NCI-H526 treated with DMSO at 0.1 percent for 48 hours (cell line): Measurements from ENCODE around the gene NECAB3.
"Not testable (repeated sequence)": the region's sequence is repeated elsewhere in the genome, so short reads cannot be mapped to it uniquely, and the experiment has no call there.

ENCODE experiments used
- DNase-seq: peaks from one replicate; lab custom pipeline; 2025; lab: John Stamatoyannopoulos, UW

NECAB3 gene

DNA sequence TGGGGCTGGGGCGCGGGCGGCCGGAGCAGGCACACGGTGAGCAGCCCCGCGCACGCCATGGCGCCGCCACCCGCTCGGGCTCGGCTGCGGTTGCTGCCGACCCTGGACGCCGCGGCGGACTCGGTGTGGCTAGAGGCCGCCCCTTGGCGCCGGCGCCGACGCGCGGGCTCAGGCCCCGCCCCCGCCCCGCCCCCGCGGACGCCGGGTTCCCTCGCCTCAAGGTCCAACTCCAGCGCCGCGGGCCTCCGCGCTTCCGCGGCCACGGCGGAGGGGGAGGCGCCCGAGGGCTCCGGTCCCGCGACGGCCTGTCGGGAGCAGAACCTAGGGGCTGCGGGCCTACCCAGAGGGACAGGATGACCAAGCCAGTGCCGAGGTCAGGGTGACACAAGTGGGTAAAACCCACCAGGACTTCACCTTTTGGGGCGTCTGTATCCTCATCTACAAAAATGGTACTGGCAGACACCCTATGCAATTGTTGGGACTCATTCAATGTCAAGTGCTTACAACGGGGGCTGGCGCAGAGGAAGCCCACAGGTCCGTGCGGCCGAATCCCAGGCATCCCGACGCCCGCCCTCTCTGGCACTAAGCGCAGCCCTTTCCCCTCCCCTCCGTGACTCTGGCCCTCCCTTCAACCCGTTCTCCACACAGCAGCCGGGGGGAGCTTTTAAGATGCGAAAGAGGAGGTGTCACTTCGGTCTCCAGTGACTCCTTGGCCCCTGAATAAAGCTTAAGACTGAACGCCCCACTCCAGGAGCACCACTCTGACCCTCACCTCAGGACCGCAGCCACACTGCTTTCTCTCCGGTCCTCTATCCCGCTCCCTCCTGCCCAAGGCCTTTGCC is at the start of gene NECAB3:
Gene NECAB3, minus strand, starts transcription at position 135 of the 842 bp plus-strand sequence. Its CDS starts 76 bp downstream, at position 59.
- DNase-seq, result peak; percentile 68

GRCh38 chr20:33721391-33722140 is 47.3 kb upstream of the NECAB3 start:
- no peak for DNase-seq

GRCh38 chr20:33719989-33720709 is 45.9 kb upstream of the NECAB3 start, which contains the start of gene PXMP4:
Gene PXMP4, minus strand, starts transcription at chr20:33720310. Its CDS starts 103 bp downstream, at chr20:33720207.
- DNase-seq, result peak; percentile 100

- DNase-seq, result no peak
Measured at GRCh38 chr20:33719277-33719988, 45.2 kb upstream of the NECAB3 start.

GRCh38 chr20:33716498-33716897 is 42.3 kb upstream of the NECAB3 start:
- no peak for DNase-seq

- no peak for DNase-seq
Measured at GRCh38 chr20:33713865-33714367, 39.7 kb upstream of the NECAB3 start.

DNA sequence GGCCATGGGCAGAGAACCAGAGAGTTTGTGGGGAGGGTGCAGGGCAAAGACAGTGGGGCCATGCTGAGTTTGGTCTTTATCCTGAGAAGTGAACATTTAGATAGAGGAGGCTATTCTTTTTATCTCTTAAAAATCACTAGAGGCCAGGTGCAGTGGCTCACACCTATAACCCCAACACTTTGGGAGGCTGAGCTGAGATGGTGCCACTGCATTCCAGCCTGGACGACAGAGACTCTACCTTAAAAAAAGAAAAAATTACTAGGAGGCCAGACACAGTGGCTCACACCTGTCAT is 37.2 kb upstream of the NECAB3 start:
- no peak for DNase-seq

DNA sequence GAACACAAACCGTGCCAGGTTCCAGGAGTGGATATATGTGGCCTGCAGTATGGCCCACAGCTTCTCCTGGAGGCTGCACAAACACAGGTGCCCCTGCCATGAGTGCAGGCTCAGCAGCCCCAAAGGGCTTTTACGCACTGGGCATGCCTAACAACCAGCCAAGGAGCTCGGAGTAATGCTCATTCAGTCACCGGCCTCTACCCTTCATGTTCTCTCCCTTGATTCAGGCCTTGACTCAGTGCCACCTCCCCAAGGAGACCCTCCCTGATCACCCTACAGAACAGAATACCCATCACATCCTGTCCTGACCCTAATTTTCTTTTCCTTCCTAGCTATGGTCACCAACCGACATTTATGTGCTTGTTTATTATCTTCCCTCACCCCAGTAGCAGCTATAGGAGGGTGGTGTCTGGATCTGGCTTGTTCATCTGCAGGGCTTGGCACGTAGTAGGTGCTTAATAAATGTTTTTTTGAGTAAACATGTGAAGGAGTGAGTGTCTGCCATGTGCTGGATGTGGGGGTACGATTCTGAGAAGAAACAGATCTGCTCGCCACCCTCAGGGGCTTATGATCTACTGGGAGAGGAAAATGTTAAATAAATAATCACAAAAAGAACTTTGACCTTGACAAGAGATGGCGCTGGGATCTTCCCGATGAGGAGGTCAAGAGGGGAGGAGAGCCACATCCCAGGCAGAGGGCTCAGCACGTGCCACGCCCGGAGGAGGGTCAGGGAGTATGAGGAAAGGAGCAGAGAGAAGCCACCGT is 36.6 kb upstream of the NECAB3 start:
- no peak for DNase-seq

- no peak for DNase-seq
Measured at GRCh38 chr20:33709905-33710541, 35.8 kb upstream of the NECAB3 start.

GRCh38 chr20:33709398-33709797 is 35.2 kb upstream of the NECAB3 start:
- DNase-seq, result no peak

DNA sequence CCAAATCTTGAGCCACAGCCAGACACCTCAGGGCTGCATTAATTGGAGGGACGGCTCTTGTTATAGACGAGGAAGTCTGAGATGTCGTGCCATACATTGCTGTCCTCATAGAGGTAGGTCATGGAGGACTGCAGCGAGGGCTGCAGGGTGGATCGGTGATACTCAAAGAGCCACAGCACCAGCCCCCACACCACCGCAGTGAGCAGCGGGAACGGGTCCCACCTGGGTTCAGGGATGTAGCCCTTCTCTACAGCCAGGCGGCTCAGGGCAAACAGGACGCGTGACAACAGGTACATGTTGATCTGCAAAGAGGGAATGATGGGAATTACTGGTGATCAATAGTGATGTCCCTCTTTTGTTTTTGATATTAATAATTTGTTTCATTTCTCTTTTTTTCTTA is 33.4 kb upstream of the NECAB3 start:
- no peak for DNase-seq

DNA sequence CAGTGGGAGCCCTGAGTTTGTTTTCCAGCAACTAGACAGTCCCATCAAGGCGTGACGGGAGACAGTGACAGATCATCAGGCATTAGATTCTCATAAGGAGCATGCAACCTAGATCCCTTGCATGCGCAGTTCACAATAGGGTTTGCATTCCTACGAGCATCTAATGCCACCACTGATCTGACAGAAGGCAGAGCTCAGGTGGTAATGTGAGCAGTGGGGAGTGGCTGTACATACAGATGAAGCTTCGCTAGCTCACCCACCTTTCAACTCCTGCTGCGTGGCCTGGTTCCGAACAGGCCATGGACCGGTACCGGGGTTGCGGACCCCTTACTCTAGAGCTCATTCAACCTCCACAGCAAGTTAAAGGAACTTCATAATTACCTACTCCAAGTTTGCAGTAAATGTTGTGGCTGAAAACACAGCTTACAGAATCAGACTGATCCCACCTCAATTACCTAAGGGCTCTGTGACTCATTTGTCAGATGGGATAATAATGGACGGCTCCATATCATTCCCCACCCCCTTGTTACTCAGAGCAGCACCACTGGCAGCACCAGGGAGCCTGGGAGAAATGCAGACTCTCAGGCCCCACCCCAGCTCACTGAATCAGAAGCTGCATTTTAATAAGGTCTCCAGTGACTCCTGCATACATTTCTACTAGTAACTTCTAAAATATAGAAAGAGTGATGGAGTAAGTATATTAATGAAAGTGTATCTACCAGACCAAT is 30.1 kb upstream of the NECAB3 start:
- DNase-seq, result no peak

DNA sequence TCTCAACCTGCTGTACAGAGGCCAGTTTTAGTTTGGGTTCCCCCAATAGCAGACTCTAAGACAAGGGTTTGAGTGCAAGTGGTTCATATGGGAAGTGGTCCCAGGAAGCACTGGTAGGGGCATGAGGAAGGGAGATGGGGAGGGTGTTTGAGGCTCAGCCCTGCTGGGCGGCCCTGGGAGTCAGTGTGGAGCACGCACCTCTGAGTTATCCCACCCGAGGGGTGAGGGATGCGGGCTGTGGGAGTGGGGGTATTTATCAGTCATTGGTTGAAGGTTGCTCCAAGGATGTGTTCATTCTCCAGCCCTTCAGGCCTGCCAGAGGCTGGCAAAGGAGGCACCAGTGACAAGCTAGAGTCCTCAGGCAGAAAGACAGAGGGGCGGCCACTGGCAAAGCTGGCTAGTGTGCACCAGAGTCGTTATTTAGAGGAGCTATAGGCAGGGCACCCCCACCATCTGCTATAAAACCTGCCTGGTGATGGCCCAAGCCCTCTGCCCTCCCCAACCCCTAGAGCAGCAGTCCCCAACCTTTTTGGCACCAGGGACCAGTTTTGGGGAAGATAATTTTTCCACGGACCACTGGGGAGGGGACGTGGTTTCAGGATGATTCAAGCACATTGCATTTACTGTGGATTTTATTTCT is 29.4 kb upstream of the NECAB3 start:
- DNase-seq, result no peak

DNA sequence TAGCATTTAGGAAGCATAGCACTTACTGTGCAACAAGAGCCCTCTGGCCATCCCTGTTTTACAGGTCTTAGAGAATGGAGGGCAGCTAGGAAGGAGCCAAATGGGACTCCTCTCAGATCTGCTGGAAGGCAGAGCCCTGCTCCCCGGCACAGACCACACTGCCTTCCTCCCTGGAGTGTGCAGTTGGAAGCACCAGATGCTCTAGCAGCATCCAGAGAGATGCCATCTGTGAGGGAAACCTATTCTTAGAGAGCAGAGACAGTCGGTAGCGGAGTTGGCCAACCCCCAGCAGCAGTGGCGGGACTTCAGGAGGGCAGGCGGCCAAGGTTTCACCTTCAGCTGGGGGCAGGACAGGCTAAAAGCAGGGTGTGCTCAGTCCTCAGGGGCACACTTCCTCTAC is 28.6 kb upstream of the NECAB3 start:
- no peak for DNase-seq

DNA sequence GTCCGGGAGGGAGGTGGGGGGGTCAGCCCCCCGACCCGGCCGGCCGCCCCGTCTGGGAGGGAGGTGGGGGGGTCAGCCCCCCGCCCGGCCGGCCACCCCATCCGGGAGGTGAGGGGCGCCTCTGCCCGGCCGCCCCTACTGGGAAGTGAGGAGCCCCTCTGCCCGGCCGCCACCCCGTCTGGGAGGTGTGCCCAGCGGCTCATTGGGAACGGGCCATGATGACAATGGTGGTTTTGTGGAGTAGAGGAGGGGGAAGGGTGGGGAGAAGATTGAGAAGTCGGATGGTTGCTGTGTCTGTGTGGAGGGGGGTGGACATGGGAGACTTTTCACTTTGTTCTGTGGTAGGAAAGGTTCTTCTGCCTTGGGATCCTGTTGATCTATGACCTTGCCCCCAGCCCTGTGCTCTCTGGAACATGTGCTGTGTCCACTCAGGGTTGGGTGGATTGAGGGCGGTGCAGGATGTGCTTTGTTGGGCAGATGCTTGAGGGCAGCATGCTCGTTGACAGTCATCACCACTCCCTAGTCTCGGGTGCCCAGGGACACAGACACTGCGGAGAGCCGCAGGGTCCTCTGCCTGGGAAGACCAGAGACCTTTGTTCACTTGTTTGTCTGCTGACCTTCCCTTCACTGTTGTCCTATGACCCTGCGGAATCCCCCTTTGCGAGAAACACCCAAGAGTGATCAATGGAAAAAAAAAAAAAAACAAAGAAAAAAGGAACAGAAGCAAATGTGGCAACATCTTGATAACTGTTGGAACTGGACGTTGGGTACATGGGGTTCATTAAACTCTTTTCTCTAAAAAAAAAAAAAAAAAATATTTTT is 27.6 kb upstream of the NECAB3 start:
- DNase-seq, result no peak

- not testable (repeated sequence) for DNase-seq
Measured at GRCh38 chr20:33700696-33701441, 26.6 kb upstream of the NECAB3 start.

DNA sequence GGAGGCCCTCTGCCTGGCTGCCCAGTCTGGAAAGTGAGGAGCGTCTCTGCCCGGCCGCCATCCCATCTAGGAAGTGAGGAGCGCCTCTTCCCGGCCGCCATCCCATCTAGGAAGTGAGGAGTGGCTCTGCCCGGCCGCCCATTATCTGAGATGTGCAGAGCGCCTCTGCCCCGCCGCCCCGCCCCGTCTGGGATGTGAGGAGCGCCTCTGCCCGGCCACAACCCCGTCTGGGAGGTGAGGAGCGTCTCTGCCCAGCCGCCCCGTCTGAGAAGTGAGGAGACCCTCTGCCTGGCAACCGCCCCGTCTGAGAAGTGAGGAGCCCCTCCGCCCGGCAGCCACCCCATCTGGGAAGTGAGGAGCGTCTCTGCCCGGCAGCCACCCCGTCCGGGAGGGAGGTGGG is 24.7 kb upstream of the NECAB3 start:
- DNase-seq, result not testable (repeated sequence)

- no peak for DNase-seq
Measured at GRCh38 chr20:33697129-33697528, 22.9 kb upstream of the NECAB3 start.
